ENCODE results near the gene BBOX1.

DNA sequence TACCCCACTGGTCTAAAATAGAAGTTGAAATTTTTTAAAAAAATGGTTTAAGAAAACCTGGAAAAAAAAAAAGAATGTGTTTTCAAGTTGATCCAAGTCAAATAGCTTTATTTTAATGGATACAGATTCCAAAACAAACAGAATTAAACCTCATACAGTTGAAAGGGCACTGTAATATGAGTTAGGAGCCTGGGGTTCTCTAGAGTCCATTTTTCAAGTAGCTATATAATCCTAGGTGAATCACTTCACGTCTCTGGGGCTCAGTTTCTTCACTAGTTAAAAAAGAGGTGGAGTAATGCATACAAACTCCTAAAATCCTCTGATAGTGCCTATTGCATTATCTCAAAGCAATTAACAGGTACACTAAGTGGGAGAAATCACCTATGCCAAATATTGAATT, 132.9 kb downstream of the BBOX1 start:
- TF ChIP-seq EZH2 (IDR thresholded peaks at IDR 0.05), result no peak
- no peak for TF ChIP-seq EZH2phosphoT487 (IDR thresholded peaks at IDR 0.05)

Data from neural progenitor cell (in vitro differentiated cells).